GM23338 (cell line): ENCODE measurements around the gene HSPB6. TPM values are rescaled to one million over a fixed set of nuclear protein-coding genes. Genes with fewer than 3 reads are reported as not detected.

Experiments
- ATAC-seq: fragments of 200-7000 bp; cut with Tn5 transposase; 3 replicates; pipeline ENCODE4 v1.9.1; 2020
- DNase-seq: peaks from one replicate; pipeline ENCODE4 v3.0.0-alpha.2; 2015; ENCODE audit warnings: low spot score
- H2AFZ ChIP-seq: fragments of 200-600 bp; sonication (generic); 2 replicates; pipeline ENCODE4 v1.8.0; 2016; ENCODE audit warnings: antibody characterized with exemption, mild to moderate bottlenecking, moderate library complexity
- H3F3A ChIP-seq: fragments of 200-600 bp; sonication (generic); replicated peaks from 2 replicates; pipeline ENCODE4 v1.8.0; 2017; ENCODE audit warnings: antibody characterized with exemption, mixed run types, low read depth
- H3K27ac ChIP-seq: fragments of 200-600 bp; sonication (generic); 2 replicates; pipeline ENCODE4 v1.6.1; 2016; ENCODE audit warnings: low read depth
- H3K27me3 ChIP-seq: fragments of 200-600 bp; sonication (generic); 2 replicates; pipeline ENCODE4 v1.8.0; 2016; ENCODE audit warnings: mild to moderate bottlenecking, mixed run types, moderate library complexity; ENCODE audit not compliant: insufficient read depth
- H3K36me3 ChIP-seq: fragments of 200-600 bp; sonication (generic); 2 replicates; pipeline ENCODE4 v1.8.0; 2016; ENCODE audit warnings: mild to moderate bottlenecking; ENCODE audit not compliant: insufficient read depth
- H3K4me1 ChIP-seq: fragments of 200-600 bp; sonication (generic); 2 replicates; pipeline ENCODE4 v1.8.0; 2016; ENCODE audit warnings: mild to moderate bottlenecking, moderate library complexity; ENCODE audit not compliant: insufficient read depth
- H3K4me2 ChIP-seq: fragments of 200-600 bp; sonication (generic); 2 replicates; pipeline ENCODE4 v1.7.1; 2017; ENCODE audit warnings: mixed run types
- H3K4me3 ChIP-seq: fragments of 200-600 bp; sonication (generic); 2 replicates; pipeline ENCODE4 v1.6.1; 2016; ENCODE audit warnings: mixed run types
- H3K79me2 ChIP-seq: fragments of 200-600 bp; sonication (generic); replicated peaks from 2 replicates; pipeline ENCODE4 v1.8.0; 2017; ENCODE audit warnings: mild to moderate bottlenecking; ENCODE audit not compliant: insufficient read depth
- H3K9me2 ChIP-seq: fragments of 200-600 bp; sonication (generic); 2 replicates; pipeline ENCODE4 v1.8.0; 2017; ENCODE audit not compliant: insufficient read depth
- H4K20me1 ChIP-seq: fragments of 200-600 bp; sonication (generic); replicated peaks from 2 replicates; pipeline ENCODE4 v1.8.0; 2017; ENCODE audit warnings: mild to moderate bottlenecking; ENCODE audit not compliant: insufficient read depth
- H3K27ac Mint-ChIP-seq: 2 replicates; pipeline ENCODE4 v1.8.0; 2020; ENCODE audit warnings: inconsistent platforms, mild to moderate bottlenecking, moderate library complexity, mixed read lengths
- H3K27me3 Mint-ChIP-seq: 3 replicates; pipeline ENCODE4 v1.8.0; 2022; ENCODE audit warnings: low read depth, mild to moderate bottlenecking, moderate library complexity, mixed read lengths, inconsistent platforms; ENCODE audit not compliant: insufficient read depth, poor library complexity
- H3K36me3 Mint-ChIP-seq: 3 replicates; pipeline ENCODE4 v1.8.0; 2021; ENCODE audit warnings: low read depth, mild to moderate bottlenecking, inconsistent platforms, moderate library complexity, mixed read lengths
- H3K4me1 Mint-ChIP-seq: 3 replicates; pipeline ENCODE4 v1.8.0; 2020; ENCODE audit warnings: mild to moderate bottlenecking, inconsistent platforms, mixed read lengths
- H3K4me3 Mint-ChIP-seq: 3 replicates; pipeline ENCODE4 v1.8.0; 2021; ENCODE audit warnings: moderate library complexity, mild to moderate bottlenecking, inconsistent platforms, mixed read lengths
- H3K9me3 Mint-ChIP-seq: 3 replicates; pipeline ENCODE4 v1.8.0; 2020; ENCODE audit warnings: moderate library complexity, mild to moderate bottlenecking, inconsistent platforms, mixed read lengths
- CREB1 ChIP-seq: fragments of 250-450 bp; sonication (Bioruptor Pico); IDR thresholded peaks from 2 replicates; pipeline ENCODE4 v1.5.0; 2020; ENCODE audit warnings: low read depth, mild to moderate bottlenecking, moderate library complexity
- EZH2 ChIP-seq: fragments of 200-600 bp; sonication (generic); IDR thresholded peaks from one replicate; pipeline ENCODE4 v1.8.0; 2017; ENCODE audit warnings: antibody characterized with exemption, mild to moderate bottlenecking, low read depth; ENCODE audit not compliant: unreplicated experiment
- EZH2phosphoT487 ChIP-seq: fragments of 200-600 bp; sonication (generic); IDR thresholded peaks from one replicate; pipeline ENCODE4 v1.8.1; 2018; ENCODE audit warnings: antibody characterized with exemption; ENCODE audit not compliant: unreplicated experiment
- JUNB ChIP-seq: IDR thresholded peaks from one replicate; pipeline ENCODE4 v1.6.1; 2016; ENCODE audit warnings: antibody characterized with exemption; ENCODE audit not compliant: unreplicated experiment
- NANOG ChIP-seq: IDR thresholded peaks from 2 replicates; pipeline ENCODE4 v1.6.1; 2016; ENCODE audit warnings: antibody characterized with exemption, borderline replicate concordance
- POLR2AphosphoS5 ChIP-seq: IDR thresholded peaks from 2 replicates; pipeline ENCODE4 v1.6.1; 2016; ENCODE audit warnings: antibody characterized with exemption, low read depth
- STAT1 ChIP-seq: IDR thresholded peaks from one replicate; pipeline ENCODE4 v1.6.1; 2016; ENCODE audit warnings: antibody characterized with exemption; ENCODE audit not compliant: unreplicated experiment
- ZNF114 ChIP-seq: fragments of 250-450 bp; sonication (Bioruptor Pico); IDR thresholded peaks from 2 replicates; pipeline ENCODE4 v1.5.0; 2020; ENCODE audit warnings: mild to moderate bottlenecking, moderate library complexity
- ZNF331 ChIP-seq: fragments of 250-450 bp; sonication (Bioruptor Pico); IDR thresholded peaks from 2 replicates; pipeline ENCODE4 v1.5.0; 2020; ENCODE audit warnings: low read depth, mild to moderate bottlenecking, moderate library complexity
- polyA plus RNA-seq: library from polyadenylated mRNA; unstranded; fragments of >200 nt; fragmentation: Nextera tagmentation; extraction: Ambion mirVana; gene quantifications from 2 replicates; pipeline ENCODE4 v1.2.1, GENCODE V29; 2016
- total RNA-seq: library from RNA; depleted of rRNA; stranded (reverse); fragments of >200 nt; shearing (Covaris generic); gene quantifications from 2 replicates; pipeline ENCODE4 v1.2.3, GENCODE V29; 2014
- TF ChIP-seq, protein P1 (sequence below): fragments of 250-450 bp; sonication (Bioruptor Pico); IDR thresholded peaks from 2 replicates; pipeline ENCODE4 v1.5.0; 2020; ENCODE audit warnings: mild to moderate bottlenecking, moderate library complexity
- TF ChIP-seq, protein P2 (sequence below), 2 experiments: fragments of 200-600 bp in 1 of 2; sonication (generic) in 1 of 2; conservative IDR thresholded peaks; 2 replicates each; pipeline versions ENCODE4 v1.5.1 to v1.6.1; 2016 to 2017; ENCODE audit warnings: antibody characterized with exemption in 2 of 2, low read depth in 2 of 2, mild to moderate bottlenecking in 2 of 2, moderate library complexity in 1 of 2
- TF ChIP-seq, protein P3 (sequence below): IDR thresholded peaks from 2 replicates; pipeline ENCODE4 v1.6.1; 2016; ENCODE audit warnings: antibody characterized with exemption
- TF ChIP-seq, protein P4 (sequence below): IDR thresholded peaks from one replicate; pipeline ENCODE4 v1.6.1; 2018; ENCODE audit warnings: antibody characterized with exemption; ENCODE audit not compliant: unreplicated experiment

HSPB6 gene
- total and polyA plus RNA-seq, 2 experiments from 2014 or later, result 0.87 to 3.2 TPM

DNA sequence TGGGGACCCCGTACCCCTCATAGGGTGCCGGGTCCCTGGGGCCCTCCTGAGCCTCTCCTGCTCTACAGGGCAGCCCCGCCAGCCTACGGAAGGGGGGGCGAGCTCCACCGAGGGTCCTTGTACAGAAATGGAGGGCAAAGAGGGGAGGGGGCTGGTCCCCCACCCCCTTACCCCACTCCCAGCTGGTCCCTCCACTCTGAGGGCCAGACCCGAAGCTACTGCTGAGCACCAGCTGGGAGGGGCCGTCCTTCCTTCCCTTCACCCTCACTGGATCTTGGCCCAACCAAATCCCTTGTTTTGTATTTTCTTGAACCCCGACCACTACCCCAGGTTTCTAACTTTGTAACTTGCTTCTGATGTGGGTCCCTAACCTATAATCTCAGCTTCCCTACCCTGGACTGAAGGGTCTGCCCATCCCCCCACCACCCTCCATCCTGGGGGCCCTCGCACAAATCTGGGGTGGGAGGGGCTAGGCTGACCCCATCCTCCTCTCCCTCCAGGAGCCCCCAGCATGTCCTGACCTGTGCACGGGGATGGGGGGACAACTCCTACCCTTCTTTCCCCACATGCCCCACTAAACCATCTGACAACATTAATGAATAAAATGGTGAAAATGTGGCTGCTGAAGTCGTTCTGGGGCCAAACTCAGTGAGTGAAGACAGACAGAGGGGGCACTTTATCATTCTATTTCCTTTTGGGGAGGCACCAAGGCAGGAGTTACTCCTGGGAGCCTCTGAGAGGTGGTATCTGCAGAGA lies 31.6 kb upstream of the HSPB6 start:
- H3K27ac ChIP-seq, result no peak overlapping the region
- peaks cover 5% of the 10 kb centered on the region; the same call in 1 of the 2 replicates for H3K4me1 ChIP-seq
- no peak overlapping the region for H3K4me2 ChIP-seq
- peaks cover 20% of the 10 kb centered on the region for H3K4me1 Mint-ChIP-seq
- peaks cover 22% of the 10 kb centered on the region for H3K27me3 Mint-ChIP-seq
- H3K36me3 ChIP-seq, result no peaks in the 10 kb centered on the region
- ATAC-seq (no peak), DNase-seq (no peak)
- H3K27me3 ChIP-seq, result no peaks in the 10 kb centered on the region
- H3F3A ChIP-seq, result 0 out of 2 replicates have a peak, but pooled peaks cover 4% of the 10 kb centered on the region
- H3K27ac Mint-ChIP-seq, result no peak overlapping the region
- no peaks in the 10 kb centered on the region for H3K9me3 Mint-ChIP-seq
- TF ChIP-seq JUNB (no peak), ZNF114 (CRISPR knock-in tag) (no peak), STAT1 (no peak), POLR2AphosphoS5 (no peak), EZH2 (no peak), ZNF331 (CRISPR knock-in tag) (no peak), NANOG (no peak), CREB1 (CRISPR knock-in tag) (no peak), EZH2phosphoT487 (no peak)
- TF ChIP-seq, protein P1, sequence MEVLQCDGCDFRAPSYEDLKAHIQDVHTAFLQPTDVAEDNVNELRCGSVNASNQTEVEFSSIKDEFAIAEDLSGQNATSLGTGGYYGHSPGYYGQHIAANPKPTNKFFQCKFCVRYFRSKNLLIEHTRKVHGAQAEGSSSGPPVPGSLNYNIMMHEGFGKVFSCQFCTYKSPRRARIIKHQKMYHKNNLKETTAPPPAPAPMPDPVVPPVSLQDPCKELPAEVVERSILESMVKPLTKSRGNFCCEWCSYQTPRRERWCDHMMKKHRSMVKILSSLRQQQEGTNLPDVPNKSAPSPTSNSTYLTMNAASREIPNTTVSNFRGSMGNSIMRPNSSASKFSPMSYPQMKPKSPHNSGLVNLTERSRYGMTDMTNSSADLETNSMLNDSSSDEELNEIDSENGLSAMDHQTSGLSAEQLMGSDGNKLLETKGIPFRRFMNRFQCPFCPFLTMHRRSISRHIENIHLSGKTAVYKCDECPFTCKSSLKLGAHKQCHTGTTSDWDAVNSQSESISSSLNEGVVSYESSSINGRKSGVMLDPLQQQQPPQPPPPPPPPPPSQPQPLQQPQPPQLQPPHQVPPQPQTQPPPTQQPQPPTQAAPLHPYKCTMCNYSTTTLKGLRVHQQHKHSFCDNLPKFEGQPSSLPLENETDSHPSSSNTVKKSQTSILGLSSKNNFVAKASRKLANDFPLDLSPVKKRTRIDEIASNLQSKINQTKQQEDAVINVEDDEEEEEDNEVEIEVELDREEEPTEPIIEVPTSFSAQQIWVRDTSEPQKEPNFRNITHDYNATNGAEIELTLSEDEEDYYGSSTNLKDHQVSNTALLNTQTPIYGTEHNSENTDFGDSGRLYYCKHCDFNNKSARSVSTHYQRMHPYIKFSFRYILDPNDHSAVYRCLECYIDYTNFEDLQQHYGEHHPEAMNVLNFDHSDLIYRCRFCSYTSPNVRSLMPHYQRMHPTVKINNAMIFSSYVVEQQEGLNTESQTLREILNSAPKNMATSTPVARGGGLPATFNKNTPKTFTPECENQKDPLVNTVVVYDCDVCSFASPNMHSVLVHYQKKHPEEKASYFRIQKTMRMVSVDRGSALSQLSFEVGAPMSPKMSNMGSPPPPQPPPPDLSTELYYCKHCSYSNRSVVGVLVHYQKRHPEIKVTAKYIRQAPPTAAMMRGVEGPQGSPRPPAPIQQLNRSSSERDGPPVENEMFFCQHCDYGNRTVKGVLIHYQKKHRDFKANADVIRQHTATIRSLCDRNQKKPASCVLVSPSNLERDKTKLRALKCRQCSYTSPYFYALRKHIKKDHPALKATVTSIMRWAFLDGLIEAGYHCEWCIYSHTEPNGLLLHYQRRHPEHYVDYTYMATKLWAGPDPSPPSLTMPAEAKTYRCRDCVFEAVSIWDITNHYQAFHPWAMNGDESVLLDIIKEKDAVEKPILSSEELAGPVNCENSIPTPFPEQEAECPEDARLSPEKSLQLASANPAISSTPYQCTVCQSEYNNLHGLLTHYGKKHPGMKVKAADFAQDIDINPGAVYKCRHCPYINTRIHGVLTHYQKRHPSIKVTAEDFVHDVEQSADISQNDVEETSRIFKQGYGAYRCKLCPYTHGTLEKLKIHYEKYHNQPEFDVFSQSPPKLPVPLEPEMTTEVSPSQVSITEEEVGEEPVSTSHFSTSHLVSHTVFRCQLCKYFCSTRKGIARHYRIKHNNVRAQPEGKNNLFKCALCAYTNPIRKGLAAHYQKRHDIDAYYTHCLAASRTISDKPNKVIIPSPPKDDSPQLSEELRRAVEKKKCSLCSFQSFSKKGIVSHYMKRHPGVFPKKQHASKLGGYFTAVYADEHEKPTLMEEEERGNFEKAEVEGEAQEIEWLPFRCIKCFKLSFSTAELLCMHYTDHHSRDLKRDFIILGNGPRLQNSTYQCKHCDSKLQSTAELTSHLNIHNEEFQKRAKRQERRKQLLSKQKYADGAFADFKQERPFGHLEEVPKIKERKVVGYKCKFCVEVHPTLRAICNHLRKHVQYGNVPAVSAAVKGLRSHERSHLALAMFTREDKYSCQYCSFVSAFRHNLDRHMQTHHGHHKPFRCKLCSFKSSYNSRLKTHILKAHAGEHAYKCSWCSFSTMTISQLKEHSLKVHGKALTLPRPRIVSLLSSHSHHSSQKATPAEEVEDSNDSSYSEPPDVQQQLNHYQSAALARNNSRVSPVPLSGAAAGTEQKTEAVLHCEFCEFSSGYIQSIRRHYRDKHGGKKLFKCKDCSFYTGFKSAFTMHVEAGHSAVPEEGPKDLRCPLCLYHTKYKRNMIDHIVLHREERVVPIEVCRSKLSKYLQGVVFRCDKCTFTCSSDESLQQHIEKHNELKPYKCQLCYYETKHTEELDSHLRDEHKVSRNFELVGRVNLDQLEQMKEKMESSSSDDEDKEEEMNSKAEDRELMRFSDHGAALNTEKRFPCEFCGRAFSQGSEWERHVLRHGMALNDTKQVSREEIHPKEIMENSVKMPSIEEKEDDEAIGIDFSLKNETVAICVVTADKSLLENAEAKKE (CRISPR knock-in tag), result no peak
- TF ChIP-seq, protein P2, sequence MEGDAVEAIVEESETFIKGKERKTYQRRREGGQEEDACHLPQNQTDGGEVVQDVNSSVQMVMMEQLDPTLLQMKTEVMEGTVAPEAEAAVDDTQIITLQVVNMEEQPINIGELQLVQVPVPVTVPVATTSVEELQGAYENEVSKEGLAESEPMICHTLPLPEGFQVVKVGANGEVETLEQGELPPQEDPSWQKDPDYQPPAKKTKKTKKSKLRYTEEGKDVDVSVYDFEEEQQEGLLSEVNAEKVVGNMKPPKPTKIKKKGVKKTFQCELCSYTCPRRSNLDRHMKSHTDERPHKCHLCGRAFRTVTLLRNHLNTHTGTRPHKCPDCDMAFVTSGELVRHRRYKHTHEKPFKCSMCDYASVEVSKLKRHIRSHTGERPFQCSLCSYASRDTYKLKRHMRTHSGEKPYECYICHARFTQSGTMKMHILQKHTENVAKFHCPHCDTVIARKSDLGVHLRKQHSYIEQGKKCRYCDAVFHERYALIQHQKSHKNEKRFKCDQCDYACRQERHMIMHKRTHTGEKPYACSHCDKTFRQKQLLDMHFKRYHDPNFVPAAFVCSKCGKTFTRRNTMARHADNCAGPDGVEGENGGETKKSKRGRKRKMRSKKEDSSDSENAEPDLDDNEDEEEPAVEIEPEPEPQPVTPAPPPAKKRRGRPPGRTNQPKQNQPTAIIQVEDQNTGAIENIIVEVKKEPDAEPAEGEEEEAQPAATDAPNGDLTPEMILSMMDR (conservative IDR thresholded peaks at IDR 0.05; ENCODE audit: low read depth in 2 of 2), result no peak
- TF ChIP-seq, protein P3, sequence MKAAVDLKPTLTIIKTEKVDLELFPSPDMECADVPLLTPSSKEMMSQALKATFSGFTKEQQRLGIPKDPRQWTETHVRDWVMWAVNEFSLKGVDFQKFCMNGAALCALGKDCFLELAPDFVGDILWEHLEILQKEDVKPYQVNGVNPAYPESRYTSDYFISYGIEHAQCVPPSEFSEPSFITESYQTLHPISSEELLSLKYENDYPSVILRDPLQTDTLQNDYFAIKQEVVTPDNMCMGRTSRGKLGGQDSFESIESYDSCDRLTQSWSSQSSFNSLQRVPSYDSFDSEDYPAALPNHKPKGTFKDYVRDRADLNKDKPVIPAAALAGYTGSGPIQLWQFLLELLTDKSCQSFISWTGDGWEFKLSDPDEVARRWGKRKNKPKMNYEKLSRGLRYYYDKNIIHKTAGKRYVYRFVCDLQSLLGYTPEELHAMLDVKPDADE, result no peak
- TF ChIP-seq, protein P4, sequence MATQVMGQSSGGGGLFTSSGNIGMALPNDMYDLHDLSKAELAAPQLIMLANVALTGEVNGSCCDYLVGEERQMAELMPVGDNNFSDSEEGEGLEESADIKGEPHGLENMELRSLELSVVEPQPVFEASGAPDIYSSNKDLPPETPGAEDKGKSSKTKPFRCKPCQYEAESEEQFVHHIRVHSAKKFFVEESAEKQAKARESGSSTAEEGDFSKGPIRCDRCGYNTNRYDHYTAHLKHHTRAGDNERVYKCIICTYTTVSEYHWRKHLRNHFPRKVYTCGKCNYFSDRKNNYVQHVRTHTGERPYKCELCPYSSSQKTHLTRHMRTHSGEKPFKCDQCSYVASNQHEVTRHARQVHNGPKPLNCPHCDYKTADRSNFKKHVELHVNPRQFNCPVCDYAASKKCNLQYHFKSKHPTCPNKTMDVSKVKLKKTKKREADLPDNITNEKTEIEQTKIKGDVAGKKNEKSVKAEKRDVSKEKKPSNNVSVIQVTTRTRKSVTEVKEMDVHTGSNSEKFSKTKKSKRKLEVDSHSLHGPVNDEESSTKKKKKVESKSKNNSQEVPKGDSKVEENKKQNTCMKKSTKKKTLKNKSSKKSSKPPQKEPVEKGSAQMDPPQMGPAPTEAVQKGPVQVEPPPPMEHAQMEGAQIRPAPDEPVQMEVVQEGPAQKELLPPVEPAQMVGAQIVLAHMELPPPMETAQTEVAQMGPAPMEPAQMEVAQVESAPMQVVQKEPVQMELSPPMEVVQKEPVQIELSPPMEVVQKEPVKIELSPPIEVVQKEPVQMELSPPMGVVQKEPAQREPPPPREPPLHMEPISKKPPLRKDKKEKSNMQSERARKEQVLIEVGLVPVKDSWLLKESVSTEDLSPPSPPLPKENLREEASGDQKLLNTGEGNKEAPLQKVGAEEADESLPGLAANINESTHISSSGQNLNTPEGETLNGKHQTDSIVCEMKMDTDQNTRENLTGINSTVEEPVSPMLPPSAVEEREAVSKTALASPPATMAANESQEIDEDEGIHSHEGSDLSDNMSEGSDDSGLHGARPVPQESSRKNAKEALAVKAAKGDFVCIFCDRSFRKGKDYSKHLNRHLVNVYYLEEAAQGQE, result no peak
- no peak overlapping the region; the same call in 2 of the 3 replicates for H3K4me3 Mint-ChIP-seq
- H3K36me3 Mint-ChIP-seq, result no peaks in the 10 kb centered on the region; the same call in 2 of the 3 replicates
- no peaks in the 10 kb centered on the region for H3K79me2 ChIP-seq
- no peak overlapping the region for H2AFZ ChIP-seq
- no peaks in the 10 kb centered on the region for H4K20me1 ChIP-seq
- no peak overlapping the region for H3K4me3 ChIP-seq
- H3K9me2 ChIP-seq, result no peaks in the 10 kb centered on the region
